ENCODE results near the gene SERPINA4.

SERPINA4 gene

DNA sequence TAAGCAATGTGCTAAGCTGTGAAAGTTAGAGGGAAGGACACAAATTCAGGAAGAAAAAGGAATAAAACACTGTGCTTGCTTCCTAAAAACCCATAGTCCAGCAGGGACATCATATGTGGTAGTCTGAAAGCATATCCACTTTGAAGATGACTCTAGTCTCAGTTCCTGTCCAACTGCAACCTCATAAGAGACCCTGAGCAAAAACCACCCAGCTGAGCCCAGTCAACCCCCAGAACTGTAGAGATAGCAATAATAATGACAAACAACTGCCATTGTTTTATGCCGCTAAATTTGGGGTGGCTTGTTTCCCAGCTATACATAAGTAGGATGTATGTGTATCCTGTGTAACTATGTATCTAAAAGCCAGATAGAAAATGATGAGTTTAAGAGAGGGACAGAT is 3.9 kb upstream of the SERPINA4 start:
- DNase-seq (ENCODE audit: low read depth, low spot score): no peak
- in situ Hi-C loops (cut with HindIII; ENCODE audit: low sequenced_read_pairs): no loop called here
- H3K4me3 ChIP-seq (ENCODE audit: low read depth, low read length): no peak overlapping the region
- TF ChIP-seq, protein P1, sequence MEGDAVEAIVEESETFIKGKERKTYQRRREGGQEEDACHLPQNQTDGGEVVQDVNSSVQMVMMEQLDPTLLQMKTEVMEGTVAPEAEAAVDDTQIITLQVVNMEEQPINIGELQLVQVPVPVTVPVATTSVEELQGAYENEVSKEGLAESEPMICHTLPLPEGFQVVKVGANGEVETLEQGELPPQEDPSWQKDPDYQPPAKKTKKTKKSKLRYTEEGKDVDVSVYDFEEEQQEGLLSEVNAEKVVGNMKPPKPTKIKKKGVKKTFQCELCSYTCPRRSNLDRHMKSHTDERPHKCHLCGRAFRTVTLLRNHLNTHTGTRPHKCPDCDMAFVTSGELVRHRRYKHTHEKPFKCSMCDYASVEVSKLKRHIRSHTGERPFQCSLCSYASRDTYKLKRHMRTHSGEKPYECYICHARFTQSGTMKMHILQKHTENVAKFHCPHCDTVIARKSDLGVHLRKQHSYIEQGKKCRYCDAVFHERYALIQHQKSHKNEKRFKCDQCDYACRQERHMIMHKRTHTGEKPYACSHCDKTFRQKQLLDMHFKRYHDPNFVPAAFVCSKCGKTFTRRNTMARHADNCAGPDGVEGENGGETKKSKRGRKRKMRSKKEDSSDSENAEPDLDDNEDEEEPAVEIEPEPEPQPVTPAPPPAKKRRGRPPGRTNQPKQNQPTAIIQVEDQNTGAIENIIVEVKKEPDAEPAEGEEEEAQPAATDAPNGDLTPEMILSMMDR (IDR thresholded peaks at IDR 0.05; ENCODE audit: low read depth, low read length): no peak

DNA sequence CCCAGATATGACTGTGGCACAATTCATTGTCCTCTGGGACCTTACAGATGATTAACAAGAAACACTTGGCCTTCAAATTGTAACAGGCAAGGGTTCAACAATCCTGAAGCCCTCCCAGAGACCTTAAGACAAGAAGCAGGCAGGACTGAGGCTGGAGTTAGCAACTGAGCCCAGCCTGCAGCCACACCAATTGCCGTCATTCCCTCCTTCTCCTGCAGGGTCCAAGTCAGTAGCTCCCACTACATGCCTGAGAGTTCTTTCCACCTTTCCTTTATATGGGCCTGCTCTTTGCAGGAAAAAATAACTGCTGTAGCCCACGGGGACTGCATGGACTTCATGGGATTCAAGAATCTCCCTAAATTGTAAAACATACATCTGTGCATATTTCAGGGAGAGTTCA is 2.4 kb upstream of the SERPINA4 start:
- no peak for DNase-seq (ENCODE audit: low read depth, low spot score)
- TF ChIP-seq, protein P1 (IDR thresholded peaks at IDR 0.05; ENCODE audit: low read depth, low read length): no peak
- H3K4me3 ChIP-seq (ENCODE audit: low read depth, low read length): no peak overlapping the region
- in situ Hi-C loops (cut with HindIII; ENCODE audit: low sequenced_read_pairs): no loop called here

DNA sequence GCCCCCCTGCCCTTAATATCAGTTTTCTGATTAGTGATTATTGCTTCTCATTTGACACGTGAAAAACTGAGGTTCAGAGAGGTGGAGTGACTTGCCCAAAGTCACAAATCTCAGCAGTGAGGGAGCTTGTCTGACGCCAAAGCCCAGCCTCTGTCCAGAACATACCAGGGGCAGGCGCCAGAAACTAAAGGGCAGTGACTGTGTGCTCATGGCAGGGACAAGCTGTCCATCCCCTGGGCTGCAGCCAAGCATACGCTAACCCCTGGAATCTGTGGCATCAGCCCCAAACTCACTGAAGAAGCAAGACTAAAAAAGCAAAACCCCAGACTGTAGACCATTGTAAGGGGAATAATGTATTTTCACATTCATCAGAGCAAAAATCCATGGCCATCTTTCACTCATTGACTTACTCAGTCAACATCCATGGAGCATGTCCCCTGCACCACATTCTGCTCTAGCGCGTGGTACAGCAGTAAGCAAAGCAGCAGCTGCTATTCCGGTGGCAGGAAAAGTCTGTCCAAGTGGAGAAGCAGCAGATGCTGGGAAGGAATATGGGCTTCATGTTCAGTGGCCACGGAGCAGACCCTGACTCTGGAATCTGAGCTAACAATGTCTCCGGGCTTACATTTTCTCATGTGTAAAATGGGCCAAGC is 1.5 kb upstream of the SERPINA4 start:
- no peak overlapping the region for H3K4me3 ChIP-seq (ENCODE audit: low read depth, low read length)
- no peak for DNase-seq (ENCODE audit: low read depth, low spot score)
- TF ChIP-seq, protein P1 (IDR thresholded peaks at IDR 0.05; ENCODE audit: low read depth, low read length): no peak
- in situ Hi-C loops (cut with HindIII; ENCODE audit: low sequenced_read_pairs): no loop called here

DNA sequence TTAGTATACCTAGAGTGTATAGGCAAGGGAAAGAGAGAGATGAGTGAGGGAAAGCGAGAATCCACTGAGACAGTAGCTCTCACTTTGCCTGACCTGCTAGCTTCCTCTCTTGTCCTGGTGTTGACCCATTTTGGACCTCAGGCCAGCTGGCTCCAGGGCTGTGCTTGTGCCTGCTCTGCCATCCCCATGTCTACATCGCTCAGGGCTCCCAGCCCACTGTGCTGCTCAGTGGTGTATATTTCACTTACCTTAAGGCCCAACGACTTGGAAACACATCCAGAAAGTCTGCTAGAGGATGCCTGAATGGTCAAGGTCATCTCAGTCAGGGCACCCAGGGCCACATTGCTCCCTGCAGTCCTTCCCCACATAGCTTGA is 964 bp upstream of the SERPINA4 start:
- TF ChIP-seq, protein P1 (IDR thresholded peaks at IDR 0.05; ENCODE audit: low read depth, low read length): no peak
- no peak for DNase-seq (ENCODE audit: low read depth, low spot score)
- H3K4me3 ChIP-seq (ENCODE audit: low read depth, low read length): no peak overlapping the region
- in situ Hi-C loops (cut with HindIII; ENCODE audit: low sequenced_read_pairs): no loop called here

DNA sequence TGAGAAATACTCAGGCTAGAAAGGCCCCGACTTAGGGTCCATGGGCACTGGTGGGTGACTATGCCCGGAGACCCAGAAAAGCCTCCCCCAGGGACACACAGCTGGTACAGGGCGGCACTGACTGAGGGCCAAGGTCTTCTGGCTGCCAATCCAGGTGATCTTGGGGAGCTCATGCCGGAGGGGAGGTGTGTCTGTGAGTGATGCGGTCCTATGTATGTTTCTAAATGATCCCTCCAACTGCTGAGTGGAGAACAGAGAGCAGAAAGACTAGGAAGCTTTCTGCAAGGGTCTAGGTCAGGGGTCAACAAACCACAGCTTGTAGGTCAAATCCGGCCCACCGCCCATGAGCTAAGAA is 391 bp downstream of the SERPINA4 start:
- in situ Hi-C loops (cut with HindIII; ENCODE audit: low sequenced_read_pairs): no loop called here
- TF ChIP-seq, protein P1 (IDR thresholded peaks at IDR 0.05; ENCODE audit: low read depth, low read length): no peak
- no peak for DNase-seq (ENCODE audit: low read depth, low spot score)
- H3K4me3 ChIP-seq (ENCODE audit: low read depth, low read length): no peak overlapping the region

DNA sequence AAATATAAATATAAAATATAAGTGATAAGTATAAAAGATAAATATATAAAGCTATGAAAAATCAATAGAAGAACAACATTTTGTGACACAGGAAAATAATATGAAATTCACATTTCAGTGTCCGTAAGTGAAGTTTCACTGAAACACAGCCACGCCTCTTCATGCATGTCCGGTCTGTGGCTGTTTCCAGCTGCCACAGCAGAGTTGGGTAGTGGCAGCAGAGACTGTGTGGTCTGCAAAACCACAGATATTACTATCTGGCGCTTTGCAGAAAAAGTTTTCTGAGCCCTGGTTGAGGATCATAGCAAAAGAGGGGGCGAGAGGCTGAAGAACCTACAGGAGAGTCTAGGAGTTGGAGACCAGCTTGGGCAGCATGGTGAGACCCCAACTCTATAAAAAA is 780 bp downstream of the SERPINA4 start:
- H3K4me3 ChIP-seq (ENCODE audit: low read depth, low read length): no peak overlapping the region
- TF ChIP-seq, protein P1 (IDR thresholded peaks at IDR 0.05; ENCODE audit: low read depth, low read length): no peak
- no peak for DNase-seq (ENCODE audit: low read depth, low spot score)
- in situ Hi-C loops (cut with HindIII; ENCODE audit: low sequenced_read_pairs): no loop called here

Data from astrocyte of the spinal cord (primary cell).